Effector memory CD4-positive, alpha-beta T cell (primary cell): ENCODE results near the gene NADK.

Experiments
- DNase-seq, 3 donors: peaks; one replicate each; pipeline ENCODE4 v3.0.0-alpha.2; 2020
- H3K27ac ChIP-seq: 2 replicates; pipeline ENCODE4 v1.7.0; 2013; ENCODE audit warnings: mild to moderate bottlenecking, low read length, moderate library complexity; ENCODE audit not compliant: insufficient read depth, poor library complexity, severe bottlenecking
- H3K27me3 ChIP-seq: replicated peaks from 2 replicates; pipeline ENCODE4 v1.7.0; 2013; ENCODE audit warnings: mild to moderate bottlenecking, low read length; ENCODE audit not compliant: insufficient read depth, control insufficient read depth, poor library complexity, severe bottlenecking
- H3K36me3 ChIP-seq: 2 replicates; pipeline ENCODE4 v1.7.0; 2013; ENCODE audit warnings: mild to moderate bottlenecking, low read length, moderate library complexity; ENCODE audit not compliant: control insufficient read depth, insufficient read depth
- H3K4me1 ChIP-seq: 2 replicates; pipeline ENCODE4 v1.7.0; 2013; ENCODE audit warnings: low read length, mild to moderate bottlenecking; ENCODE audit not compliant: control insufficient read depth, insufficient read depth, poor library complexity, severe bottlenecking
- H3K4me3 ChIP-seq: 2 replicates; pipeline ENCODE4 v1.7.0; 2013; ENCODE audit warnings: low read length, low read depth, mild to moderate bottlenecking; ENCODE audit not compliant: insufficient read depth, poor library complexity, severe bottlenecking
- H3K9me3 ChIP-seq: 2 replicates; pipeline ENCODE4 v1.7.0; 2013; ENCODE audit warnings: mild to moderate bottlenecking, low read length, moderate library complexity; ENCODE audit not compliant: control insufficient read depth

The NADK gene

GRCh38 chr1:1763657-1764621, 14.3 kb downstream of the NADK start:
- Histone ChIP-seq H3K4me3 (no peak overlapping the region), H3K36me3 (peaks cover 41% of the 10 kb centered on the region), H3K27me3 (no peaks in the 10 kb centered on the region), H3K27ac (no peak overlapping the region), H3K9me3 (no peaks in the 10 kb centered on the region), H3K4me1 (no peaks in the 10 kb centered on the region)
- no peak for DNase-seq

- Histone ChIP-seq H3K4me1 (no peaks in the 10 kb centered on the region), H3K9me3 (no peaks in the 10 kb centered on the region), H3K36me3 (peaks cover 48% of the 10 kb centered on the region), H3K4me3 (no peak overlapping the region), H3K27ac (no peak overlapping the region), H3K27me3 (no peaks in the 10 kb centered on the region)
- DNase-seq, result no peak
Observed at GRCh38 chr1:1761504-1762376, 16.5 kb downstream of the NADK start.

- H3K4me3 ChIP-seq, result no peak overlapping the region
- no peaks in the 10 kb centered on the region for H3K9me3 ChIP-seq
- no peak for DNase-seq
- no peaks in the 10 kb centered on the region for H3K4me1 ChIP-seq
- peaks cover 56% of the 10 kb centered on the region for H3K36me3 ChIP-seq
- no peak overlapping the region for H3K27ac ChIP-seq
- no peaks in the 10 kb centered on the region for H3K27me3 ChIP-seq
Observed at GRCh38 chr1:1760715-1761114, 17.6 kb downstream of the NADK start.

GRCh38 chr1:1760345-1760650, 18.0 kb downstream of the NADK start:
- H3K27me3 ChIP-seq, result no peaks in the 10 kb centered on the region
- no peaks in the 10 kb centered on the region for H3K4me1 ChIP-seq
- no peaks in the 10 kb centered on the region for H3K9me3 ChIP-seq
- no peak overlapping the region for H3K27ac ChIP-seq
- no peak for DNase-seq
- H3K4me3 ChIP-seq, result no peak overlapping the region
- peaks cover 60% of the 10 kb centered on the region for H3K36me3 ChIP-seq

GRCh38 chr1:1759456-1760344, 18.6 kb downstream of the NADK start:
- Histone ChIP-seq H3K27me3 (no peaks in the 10 kb centered on the region), H3K27ac (no peak overlapping the region), H3K36me3 (peaks cover 65% of the 10 kb centered on the region), H3K4me3 (no peak overlapping the region), H3K9me3 (no peaks in the 10 kb centered on the region), H3K4me1 (no peaks in the 10 kb centered on the region)
- DNase-seq, result no peak

- H3K27ac ChIP-seq, result no peak overlapping the region
- H3K36me3 ChIP-seq, result peaks cover 62% of the 10 kb centered on the region
Observed at GRCh38 chr1:1758692-1759455, 19.4 kb downstream of the NADK start.

GRCh38 chr1:1758059-1758621, 20.1 kb downstream of the NADK start:
- H3K9me3 ChIP-seq, result no peaks in the 10 kb centered on the region
- peaks cover 64% of the 10 kb centered on the region for H3K36me3 ChIP-seq
- no peak overlapping the region for H3K27ac ChIP-seq
- H3K4me3 ChIP-seq, result no peak overlapping the region
- no peak for DNase-seq
- H3K4me1 ChIP-seq, result no peaks in the 10 kb centered on the region
- no peaks in the 10 kb centered on the region for H3K27me3 ChIP-seq

More at GRCh38 chr1:1758692-1759455, 19.4 kb downstream of the NADK start:
- H3K27me3 ChIP-seq, result no peaks in the 10 kb centered on the region
- H3K4me1 ChIP-seq, result no peaks in the 10 kb centered on the region
- DNase-seq, result no peak
- H3K9me3 ChIP-seq, result no peaks in the 10 kb centered on the region
- H3K4me3 ChIP-seq, result no peak overlapping the region

- H3K4me1 ChIP-seq, result no peaks in the 10 kb centered on the region
- H3K36me3 ChIP-seq, result peaks cover 62% of the 10 kb centered on the region
- no peak for DNase-seq
- H3K4me3 ChIP-seq, result no peak overlapping the region
- H3K9me3 ChIP-seq, result no peaks in the 10 kb centered on the region
- H3K27ac ChIP-seq, result no peak overlapping the region
- H3K27me3 ChIP-seq, result no peaks in the 10 kb centered on the region
Observed at GRCh38 chr1:1757422-1758058, 20.7 kb downstream of the NADK start.
